ENCODE data around the gene FUT7.

The FUT7 gene

DNA sequence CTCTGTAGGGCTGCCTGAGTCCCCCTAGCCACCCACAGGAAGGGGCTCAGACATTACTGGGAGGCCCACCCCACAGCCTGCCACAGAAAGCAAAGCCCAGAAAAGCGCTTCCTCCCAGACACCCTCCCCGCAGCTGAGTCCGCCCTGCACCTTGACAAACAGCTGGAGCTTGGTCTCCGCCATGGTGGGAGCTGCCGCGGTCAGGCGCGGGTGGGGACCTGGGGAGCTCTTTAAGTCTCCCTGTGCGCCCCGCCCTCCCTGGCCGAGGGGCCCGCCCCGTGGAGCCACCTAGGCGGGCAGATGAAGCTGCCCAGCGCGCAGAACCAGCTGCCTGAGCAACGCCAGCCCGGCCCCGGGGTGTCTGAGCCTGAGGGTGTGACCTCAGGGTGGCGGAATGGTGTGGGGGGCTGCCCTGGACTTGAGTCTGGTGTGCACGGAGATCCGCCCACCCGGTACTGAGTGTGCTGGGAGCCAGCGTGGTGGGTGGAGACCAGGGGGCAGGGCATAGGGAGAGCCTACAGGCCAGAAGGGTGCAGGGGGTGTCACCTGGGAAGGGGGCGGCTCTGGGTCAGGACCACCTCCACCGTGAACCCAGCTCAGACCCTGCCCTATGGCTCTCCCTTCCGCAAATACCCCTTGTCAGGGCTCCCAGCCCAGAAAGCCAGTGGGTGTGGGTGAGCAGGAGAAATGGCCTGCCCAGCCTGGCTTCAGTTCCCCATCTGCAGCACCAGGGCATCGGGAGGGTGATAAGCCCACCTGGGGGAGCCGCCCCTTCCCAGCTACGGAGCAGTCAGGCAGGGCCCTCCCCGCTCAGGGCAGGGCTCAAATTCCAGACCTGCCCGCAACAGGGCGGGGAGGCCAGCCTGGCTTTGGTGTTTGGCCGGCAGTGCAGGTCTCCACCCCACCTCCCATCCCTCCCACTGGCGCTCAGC, 35.3 kb downstream of the FUT7 start, which contains the start of gene CLIC3:
TSS of gene CLIC3 (minus strand) at position 208 of the 932 bp plus-strand sequence. CDS start at position 183, 25 bp downstream.
- Histone ChIP-seq H3K9me3 (no peaks in the 10 kb centered on the region; the same call in 1 of the 2 replicates), H3K4me1 (peaks cover 4% of the 10 kb centered on the region; the same call in 1 of the 2 replicates), H3K36me3 (replicated peaks) (peaks cover 16% of the 10 kb centered on the region), H3K4me3 (no peak within 1 kb of the TSS), H3K27me3 (ENCODE audit: low read depth) (no peaks in the 10 kb centered on the region; the same call in 1 of the 2 replicates)
- DNase-seq (ENCODE audit: low spot score in 2 of 2), result peak in 1 of 2 experiments; percentile 56
- in situ Hi-C loops (cut with MboI; ENCODE audit: low sequenced_read_pairs), result no loop called here

GRCh38 chr9:136995772-136996311, 36.0 kb downstream of the FUT7 start:
- peak in 1 of 2 experiments; percentile 36 for DNase-seq (ENCODE audit: low spot score in 2 of 2)
- peaks cover 16% of the 10 kb centered on the region for H3K36me3 ChIP-seq (replicated peaks)
- H3K4me1 ChIP-seq, result peaks cover 4% of the 10 kb centered on the region; the same call in 1 of the 2 replicates
- H3K9me3 ChIP-seq, result peaks cover 2% of the 10 kb centered on the region; the same call in 1 of the 2 replicates
- in situ Hi-C loops (cut with MboI; ENCODE audit: low sequenced_read_pairs), result no loop called here
- H3K4me3 ChIP-seq, result no peak overlapping the region
- H3K27me3 ChIP-seq (ENCODE audit: low read depth), result no peaks in the 10 kb centered on the region; the same call in 1 of the 2 replicates

DNA sequence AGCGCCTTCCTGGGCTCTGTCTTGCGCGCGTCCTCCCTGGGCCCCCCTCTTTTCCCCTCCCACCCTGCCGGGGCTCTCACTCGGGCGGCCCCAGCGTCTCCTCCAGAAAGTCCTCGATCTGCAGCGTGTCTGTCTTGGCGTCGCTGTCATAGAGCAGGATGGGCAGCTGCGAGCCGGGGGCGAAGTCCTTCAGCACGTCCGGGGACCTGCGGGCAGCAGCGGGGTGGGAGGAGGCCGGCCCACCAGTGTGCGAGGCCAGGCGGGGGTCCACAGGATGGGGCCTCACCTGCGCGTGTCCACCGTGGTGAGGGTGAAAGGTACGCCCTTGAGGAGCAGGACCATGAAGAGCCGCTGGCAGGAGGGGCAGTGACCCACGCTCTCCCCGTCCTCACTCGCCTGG, 36.5 kb downstream of the FUT7 start:
- no peak overlapping the region for H3K4me3 ChIP-seq
- H3K4me1 ChIP-seq, result peaks cover 4% of the 10 kb centered on the region; the same call in 1 of the 2 replicates
- H3K9me3 ChIP-seq, result peaks cover 2% of the 10 kb centered on the region; the same call in 1 of the 2 replicates
- no peak for DNase-seq (ENCODE audit: low spot score in 2 of 2)
- H3K36me3 ChIP-seq (replicated peaks), result peaks cover 16% of the 10 kb centered on the region
- in situ Hi-C loops (cut with MboI; ENCODE audit: low sequenced_read_pairs), result no loop called here
- H3K27me3 ChIP-seq (ENCODE audit: low read depth), result no peaks in the 10 kb centered on the region; the same call in 1 of the 2 replicates

GRCh38 chr9:136994888-136995230, 37.0 kb downstream of the FUT7 start:
- Histone ChIP-seq H3K27me3 (ENCODE audit: low read depth) (no peaks in the 10 kb centered on the region; the same call in 1 of the 2 replicates), H3K4me1 (peaks cover 4% of the 10 kb centered on the region; the same call in 1 of the 2 replicates), H3K9me3 (peaks cover 2% of the 10 kb centered on the region; the same call in 1 of the 2 replicates), H3K4me3 (no peak overlapping the region), H3K36me3 (replicated peaks) (peaks cover 16% of the 10 kb centered on the region)
- no peak for DNase-seq (ENCODE audit: low spot score in 2 of 2)
- in situ Hi-C loops (cut with MboI; ENCODE audit: low sequenced_read_pairs), result no loop called here

- Histone ChIP-seq H3K27me3 (ENCODE audit: low read depth) (no peaks in the 10 kb centered on the region; the same call in 1 of the 2 replicates), H3K9me3 (peaks cover 2% of the 10 kb centered on the region; the same call in 1 of the 2 replicates), H3K36me3 (replicated peaks) (peaks cover 16% of the 10 kb centered on the region), H3K4me1 (peaks cover 4% of the 10 kb centered on the region; the same call in 1 of the 2 replicates), H3K4me3 (no peak overlapping the region)
- in situ Hi-C loops (cut with MboI; ENCODE audit: low sequenced_read_pairs), result no loop called here
- DNase-seq (ENCODE audit: low spot score in 2 of 2), result no peak
These were observed 37.6 kb downstream of the FUT7 start for GRCh38 chr9:136994180-136994887.

DNA sequence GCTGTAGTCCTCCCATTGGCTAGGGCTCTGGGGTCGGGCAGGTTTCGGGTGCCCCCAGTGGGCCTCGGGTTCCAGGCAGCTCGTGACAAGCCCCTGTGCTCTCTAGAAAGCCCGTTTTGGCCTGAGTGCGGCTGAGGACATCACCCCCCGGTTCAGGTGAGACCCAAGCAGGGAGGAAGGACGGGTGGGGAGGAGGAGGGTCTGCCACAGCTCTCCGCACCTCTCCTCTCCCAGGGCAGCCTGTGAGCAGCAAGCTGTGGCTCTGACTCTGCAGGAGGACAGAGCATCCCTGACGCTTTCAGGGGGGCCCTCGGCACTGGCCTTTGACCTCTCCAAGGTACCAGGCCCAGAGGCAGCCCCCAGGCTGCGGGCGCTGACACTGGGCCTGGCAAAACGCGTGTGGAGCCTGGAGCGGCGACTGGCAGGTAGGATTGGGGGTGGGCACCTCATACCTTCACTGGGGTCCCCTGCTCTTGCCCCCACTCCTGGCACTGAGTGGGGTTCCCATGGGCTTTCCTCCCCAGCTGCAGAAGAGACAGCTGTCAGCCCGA, 39.0 kb downstream of the FUT7 start:
- no peak for DNase-seq (ENCODE audit: low spot score in 2 of 2)
- Histone ChIP-seq H3K9me3 (peaks cover 2% of the 10 kb centered on the region; the same call in 1 of the 2 replicates), H3K4me3 (peak overlapping the region; percentile 82), H3K4me1 (peaks cover 4% of the 10 kb centered on the region; the same call in 1 of the 2 replicates), H3K36me3 (replicated peaks) (peaks cover 16% of the 10 kb centered on the region), H3K27me3 (ENCODE audit: low read depth) (no peaks in the 10 kb centered on the region; the same call in 1 of the 2 replicates)
- in situ Hi-C loops (cut with MboI; ENCODE audit: low sequenced_read_pairs), result no loop called here

DNA sequence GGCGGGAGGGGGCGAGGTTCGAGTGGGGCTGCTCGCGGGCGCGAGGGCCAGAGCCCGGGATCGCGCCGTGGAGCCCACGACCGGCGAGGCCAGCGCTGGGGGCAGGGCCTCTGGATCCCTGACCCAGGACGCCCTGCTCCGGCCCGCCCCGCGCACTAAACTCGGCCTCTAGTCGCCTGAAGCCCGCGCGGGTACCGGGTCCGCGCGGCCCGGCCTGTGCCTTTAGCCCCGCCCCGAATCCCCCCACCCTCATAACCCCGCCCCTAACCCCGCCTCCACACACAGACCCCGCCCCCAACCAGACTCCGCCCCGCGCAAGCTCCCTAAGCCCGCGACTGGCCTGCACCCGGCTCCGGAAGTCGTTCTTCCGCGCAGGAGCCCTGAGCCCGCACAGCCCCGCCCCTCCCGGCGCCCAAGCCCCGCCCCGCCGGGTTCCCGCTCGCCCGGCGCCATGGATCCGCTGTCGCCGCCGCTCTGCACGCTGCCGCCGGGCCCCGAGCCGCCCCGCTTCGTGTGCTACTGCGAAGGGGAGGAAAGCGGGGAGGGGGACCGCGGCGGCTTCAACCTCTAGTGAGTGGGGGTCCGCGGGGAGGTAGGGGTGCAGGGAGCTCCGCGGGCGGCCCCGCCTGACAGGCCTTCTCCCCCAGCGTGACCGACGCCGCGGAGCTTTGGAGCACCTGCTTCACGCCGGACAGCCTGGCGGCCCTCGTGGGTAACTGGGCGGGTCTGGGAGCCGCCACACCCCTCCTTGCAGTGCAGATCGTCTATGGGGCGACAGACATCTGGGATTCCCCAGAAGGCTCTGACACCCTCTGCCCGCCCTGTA, 39.7 kb downstream of the FUT7 start, which contains the start of gene PAXX:
TSS of gene PAXX (plus strand) at position 430 of the 826 bp plus-strand sequence. CDS start at position 452, 22 bp downstream.
- H3K27me3 ChIP-seq (ENCODE audit: low read depth), result no peaks in the 10 kb centered on the region; the same call in 1 of the 2 replicates
- in situ Hi-C loops (cut with MboI; ENCODE audit: low sequenced_read_pairs), result no loop called here
- peaks cover 4% of the 10 kb centered on the region; the same call in 1 of the 2 replicates for H3K4me1 ChIP-seq
- peak; percentile 90 to 97 for DNase-seq (ENCODE audit: low spot score in 2 of 2)
- peaks cover 2% of the 10 kb centered on the region; the same call in 1 of the 2 replicates for H3K9me3 ChIP-seq
- peak within 1 kb of the TSS; percentile 82 for H3K4me3 ChIP-seq
- peaks cover 16% of the 10 kb centered on the region for H3K36me3 ChIP-seq (replicated peaks)

- Histone ChIP-seq H3K9me3 (peaks cover 2% of the 10 kb centered on the region; the same call in 1 of the 2 replicates), H3K27me3 (ENCODE audit: low read depth) (no peaks in the 10 kb centered on the region), H3K4me1 (no peaks in the 10 kb centered on the region; the same call in 1 of the 2 replicates), H3K36me3 (replicated peaks) (peaks cover 16% of the 10 kb centered on the region), H3K4me3 (no peak overlapping the region)
- DNase-seq (ENCODE audit: low spot score in 2 of 2), result no peak
- in situ Hi-C loops (cut with MboI; ENCODE audit: low sequenced_read_pairs), result no loop called here
These were observed 41.5 kb downstream of the FUT7 start for GRCh38 chr9:136990242-136990911.

GRCh38 chr9:136988872-136989271, 43.0 kb downstream of the FUT7 start:
- Histone ChIP-seq H3K4me3 (no peak overlapping the region), H3K4me1 (no peaks in the 10 kb centered on the region; the same call in 1 of the 2 replicates), H3K27me3 (ENCODE audit: low read depth) (no peaks in the 10 kb centered on the region), H3K9me3 (peaks cover 2% of the 10 kb centered on the region; the same call in 1 of the 2 replicates), H3K36me3 (replicated peaks) (peaks cover 8% of the 10 kb centered on the region)
- no peak for DNase-seq (ENCODE audit: low spot score in 2 of 2)
- in situ Hi-C loops (cut with MboI; ENCODE audit: low sequenced_read_pairs), result no loop called here

- H3K4me3 ChIP-seq, result no peak overlapping the region
- H3K36me3 ChIP-seq (replicated peaks), result no peaks in the 10 kb centered on the region
- DNase-seq (ENCODE audit: low spot score in 2 of 2), result no peak
- no peaks in the 10 kb centered on the region; the same call in 1 of the 2 replicates for H3K9me3 ChIP-seq
- no peaks in the 10 kb centered on the region for H3K27me3 ChIP-seq (ENCODE audit: low read depth)
- H3K4me1 ChIP-seq, result no peaks in the 10 kb centered on the region
- in situ Hi-C loops (cut with MboI; ENCODE audit: low sequenced_read_pairs), result no loop called here
These were observed 46.0 kb downstream of the FUT7 start for GRCh38 chr9:136985853-136986252.

DNA sequence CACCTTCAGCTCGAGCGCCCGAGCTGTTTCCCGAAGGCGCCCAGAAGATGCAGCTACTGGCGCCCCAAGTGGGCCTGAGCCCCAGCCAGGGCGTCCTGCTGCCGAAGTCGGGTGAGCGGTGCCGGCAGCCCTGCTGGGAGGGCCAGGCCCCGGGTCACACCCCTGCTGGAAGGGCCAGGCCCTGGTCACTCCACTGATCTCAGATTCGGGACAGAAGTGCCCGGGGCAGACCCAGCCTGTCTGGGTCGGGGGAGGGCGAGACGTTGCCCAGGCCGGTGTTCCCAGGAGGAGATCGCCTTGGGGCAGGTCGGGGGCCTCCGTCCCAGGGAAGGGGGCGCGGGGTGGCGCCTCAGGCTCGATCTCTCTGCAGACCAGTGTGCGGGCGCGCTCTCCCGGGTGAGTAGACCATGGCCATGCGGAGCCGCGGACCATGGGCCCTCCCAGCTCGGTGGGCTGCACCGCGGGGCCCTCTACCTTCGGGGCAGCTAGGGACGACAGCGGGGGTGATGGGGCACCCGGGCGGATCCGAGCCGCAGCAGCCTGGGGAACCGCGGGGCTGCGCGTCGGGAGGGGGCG, 46.8 kb downstream of the FUT7 start:
- no peak for DNase-seq (ENCODE audit: low spot score in 2 of 2)
- Histone ChIP-seq H3K4me3 (no peak overlapping the region), H3K27me3 (ENCODE audit: low read depth) (no peaks in the 10 kb centered on the region), H3K4me1 (no peaks in the 10 kb centered on the region), H3K36me3 (replicated peaks) (no peaks in the 10 kb centered on the region), H3K9me3 (no peaks in the 10 kb centered on the region)
- in situ Hi-C loops (cut with MboI; ENCODE audit: low sequenced_read_pairs), result no loop called here
